ENCODE data around the gene AIP. TPM values are rescaled to one million over a fixed set of nuclear protein-coding genes. Genes with fewer than 3 reads are reported as not detected.

AIP gene
- total and polyA plus RNA-seq, 9 of the 15 experiments (the other 6 are each of a cell fraction or from before 2014, with no cell fraction given): 5.2 to 92.5 (median 52.7) TPM

GRCh38 chr11:67517784-67518552 is 35.1 kb downstream of the AIP start:
- Histone ChIP-seq H2AFZ (ENCODE audit: low read depth, low read length) (no peak overlapping the region), H3K9me1 (ENCODE audit: control insufficient read depth, insufficient read depth, low read length) (no peaks in the 10 kb centered on the region), H3K79me2 (ENCODE audit: control insufficient read depth, insufficient read depth, low read length) (no peaks in the 10 kb centered on the region), H3K27me3 (ENCODE audit: control insufficient read depth in 2 of 2, insufficient read depth in 2 of 2, low read length in 2 of 2) (peaks cover 7 to 34% of the 10 kb centered on the region in 2 experiments; a peak in 4 of 5 replicates), H4K20me1 (replicated peaks; ENCODE audit: control insufficient read depth, insufficient read depth, low read length) (0 out of 2 replicates have a peak, but pooled peaks cover 7% of the 10 kb centered on the region), H3K4me1 (replicated peaks in 1 of 2; ENCODE audit: control insufficient read depth in 2 of 2, insufficient read depth in 2 of 2, low read length in 2 of 2) (peaks cover 0 to 25% of the 10 kb centered on the region in 2 experiments; a peak in 2 of 5 replicates), H3K36me3 (ENCODE audit: control insufficient read depth, insufficient read depth, low read length) (no peaks in the 10 kb centered on the region), H3K4me3 (no peak overlapping the region), H3K4me2 (ENCODE audit: insufficient read depth, low read length) (no peak overlapping the region), H3K9ac (ENCODE audit: insufficient read depth in 1 of 2, low read depth in 2 of 2, low read length in 2 of 2) (no peak overlapping the region; a peak in 1 of 4 replicates), H3K27ac (ENCODE audit: extremely low read depth, low read depth, low read length) (no peak overlapping the region), H3K9me3 (replicated peaks; ENCODE audit: control insufficient read depth, insufficient read depth, low read depth, low read length) (no peaks in the 10 kb centered on the region)
- intact Hi-C loops (cut with micrococcal nuclease): no loop called here
- no peak for TF ChIP-seq ZNF778 (CRISPR knock-in tag; IDR thresholded peaks at IDR 0.05)
- TF ChIP-seq CBFA2T3 (IDR thresholded peaks at IDR 0.05): no peak
- TF ChIP-seq DPF2 (IDR thresholded peaks at IDR 0.05): no peak
- no peak for TF ChIP-seq NBN (IDR thresholded peaks at IDR 0.05; ENCODE audit: low read depth)
- TF ChIP-seq PTBP1 (IDR thresholded peaks at IDR 0.05; ENCODE audit: low read depth, low read length): no peak
- no peak for TF ChIP-seq FOXK1 (CRISPR knock-in tag; IDR thresholded peaks at IDR 0.05; ENCODE audit: borderline replicate concordance)
- no peak for TF ChIP-seq ZNF263 (CRISPR knock-in tag; IDR thresholded peaks at IDR 0.05; ENCODE audit: borderline replicate concordance)
- TF ChIP-seq ARID2 (IDR thresholded peaks at IDR 0.05): no peak
- DNase-seq (ENCODE audit: extremely low read depth in 1 of 4, low spot score in 3 of 4) (no peak), FAIRE-seq (no peak), ATAC-seq (peak; percentile 25)
- POLR2A ChIA-PET: no interaction called here
- no TSS peak for BruUV-seq (replicated peaks)
- in situ Hi-C loops (cut with MboI): no loop called here
- CTCF ChIA-PET (ENCODE audit: low intra/inter-chr PET ratio): no interaction called here
- WGBS (ENCODE audit: insufficient coverage, low coverage, missing lambda C conversion rate): 12% methylated on average over 10 of the region's 10 CpGs

Data from K562 (cell line).